ENCODE measurements around the gene RPS6KB2.

Gene RPS6KB2

GRCh38 chr11:67437082-67437808 lies 9.0 kb downstream of the RPS6KB2 start, which contains the start of gene PTPRCAP:
TSS of gene PTPRCAP (minus strand) at chr11:67437682. CDS start at chr11:67437619, 63 bp downstream.
- TF ChIP-seq NFIC (IDR thresholded peaks at IDR 0.05) (no peak), CEBPB (IDR thresholded peaks at IDR 0.05) (no peak), CREB1 (IDR thresholded peaks at IDR 0.05; ENCODE audit: low read depth) (no peak), EP300 (IDR thresholded peaks at IDR 0.05; ENCODE audit: borderline replicate concordance) (no peak), EGR1 (IDR thresholded peaks at IDR 0.05) (no peak), TEAD4 (IDR thresholded peaks at IDR 0.05) (no peak), YY1 (IDR thresholded peaks at IDR 0.05; ENCODE audit: low read depth) (no peak), RAD21 (IDR thresholded peaks at IDR 0.05; ENCODE audit: low read depth) (no peak), FOXM1 (IDR thresholded peaks at IDR 0.05; ENCODE audit: borderline replicate concordance, low read depth) (no peak), TAF1 (IDR thresholded peaks at IDR 0.05; ENCODE audit: low read depth) (no peak), ZBTB7A (IDR thresholded peaks at IDR 0.05; ENCODE audit: low read depth) (no peak)
- TF ChIP-seq, protein P1, sequence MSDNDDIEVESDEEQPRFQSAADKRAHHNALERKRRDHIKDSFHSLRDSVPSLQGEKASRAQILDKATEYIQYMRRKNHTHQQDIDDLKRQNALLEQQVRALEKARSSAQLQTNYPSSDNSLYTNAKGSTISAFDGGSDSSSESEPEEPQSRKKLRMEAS (IDR thresholded peaks at IDR 0.05), result no peak

DNA sequence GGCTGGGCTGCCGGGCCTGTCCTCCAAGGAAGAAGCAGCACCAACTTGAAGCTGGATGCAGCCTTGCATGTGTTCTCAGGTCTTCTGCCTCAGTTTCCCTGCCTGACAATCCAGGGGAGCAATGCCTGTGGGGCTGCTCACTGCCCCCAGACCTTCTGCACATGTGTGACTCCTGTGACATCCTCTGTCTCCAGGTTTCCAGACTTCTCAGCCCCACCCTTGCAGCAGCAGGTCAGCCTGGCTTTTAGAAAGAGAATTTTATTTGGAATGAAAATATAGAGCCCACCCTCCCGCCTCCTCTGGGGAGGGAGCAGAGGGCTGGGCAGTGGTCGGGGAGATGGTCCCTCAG lies 9.5 kb downstream of the RPS6KB2 start:
- TF ChIP-seq TEAD4 (IDR thresholded peaks at IDR 0.05) (no peak), CREB1 (IDR thresholded peaks at IDR 0.05; ENCODE audit: low read depth) (no peak), EP300 (IDR thresholded peaks at IDR 0.05; ENCODE audit: borderline replicate concordance) (no peak), YY1 (IDR thresholded peaks at IDR 0.05; ENCODE audit: low read depth) (no peak), ZBTB7A (IDR thresholded peaks at IDR 0.05; ENCODE audit: low read depth) (no peak), RAD21 (IDR thresholded peaks at IDR 0.05; ENCODE audit: low read depth) (no peak), CEBPB (IDR thresholded peaks at IDR 0.05) (no peak), TCF12 (IDR thresholded peaks at IDR 0.05; ENCODE audit: low read depth) (no peak), NFIC (IDR thresholded peaks at IDR 0.05) (no peak), TAF1 (IDR thresholded peaks at IDR 0.05; ENCODE audit: low read depth) (no peak)
- TF ChIP-seq, protein P2, sequence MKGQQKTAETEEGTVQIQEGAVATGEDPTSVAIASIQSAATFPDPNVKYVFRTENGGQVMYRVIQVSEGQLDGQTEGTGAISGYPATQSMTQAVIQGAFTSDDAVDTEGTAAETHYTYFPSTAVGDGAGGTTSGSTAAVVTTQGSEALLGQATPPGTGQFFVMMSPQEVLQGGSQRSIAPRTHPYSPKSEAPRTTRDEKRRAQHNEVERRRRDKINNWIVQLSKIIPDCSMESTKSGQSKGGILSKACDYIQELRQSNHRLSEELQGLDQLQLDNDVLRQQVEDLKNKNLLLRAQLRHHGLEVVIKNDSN (IDR thresholded peaks at IDR 0.05), result no peak

- no peak for TF ChIP-seq CREB1 (IDR thresholded peaks at IDR 0.05; ENCODE audit: low read depth)
These were observed 10.0 kb downstream of the RPS6KB2 start for GRCh38 chr11:67438158-67438902.

DNA sequence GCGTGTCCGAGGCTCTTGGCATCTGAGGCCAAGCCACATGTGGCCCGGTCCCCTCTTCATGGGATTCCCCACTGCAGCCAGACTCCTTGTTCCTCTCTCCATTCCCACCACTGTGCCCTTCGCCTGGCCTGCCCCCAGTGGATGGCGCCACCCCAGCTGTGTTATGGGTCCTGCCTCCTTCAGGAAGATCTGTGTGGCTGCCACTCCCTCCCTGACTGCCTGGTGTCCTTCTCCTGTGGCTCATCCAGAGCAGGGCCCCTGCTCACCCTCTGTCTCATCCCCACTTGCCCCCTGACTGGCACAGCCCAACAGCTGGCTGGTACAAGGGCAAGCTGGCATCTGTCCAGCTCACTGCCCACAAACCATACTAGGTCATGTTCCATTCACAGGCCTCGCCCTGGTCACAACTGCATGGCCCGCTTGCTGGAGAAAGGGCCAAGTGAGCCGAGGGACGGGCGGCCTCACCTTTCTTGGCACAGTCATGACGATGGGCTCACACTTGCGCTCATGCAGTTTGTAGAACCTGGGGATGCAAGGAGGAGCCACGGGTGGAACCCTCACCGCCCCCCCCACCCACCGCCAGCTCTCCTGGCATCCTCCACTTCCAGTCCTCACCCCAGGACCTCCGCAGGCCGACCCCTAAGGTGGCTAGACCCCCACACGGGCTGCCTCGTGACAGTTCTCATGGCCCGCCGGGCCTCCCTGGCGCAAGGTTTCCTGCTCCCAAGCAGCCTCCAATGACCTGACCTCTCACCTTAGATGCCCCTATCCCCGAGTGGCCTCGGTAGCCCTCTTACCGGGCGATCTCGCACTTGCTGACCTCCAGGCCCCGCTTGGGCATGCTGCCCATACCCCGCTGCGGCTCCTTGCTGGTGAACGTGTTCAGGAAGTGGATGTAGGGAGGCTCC lies 11.3 kb downstream of the RPS6KB2 start:
- TF ChIP-seq YY1 (IDR thresholded peaks at IDR 0.05; ENCODE audit: low read depth) (no peak), EGR1 (IDR thresholded peaks at IDR 0.05) (no peak), NFIC (IDR thresholded peaks at IDR 0.05) (peak; percentile 46; the same call in 1 of the 2 replicates), CEBPB (IDR thresholded peaks at IDR 0.05) (no peak), RAD21 (IDR thresholded peaks at IDR 0.05; ENCODE audit: low read depth) (peak; percentile 19; the same call in 1 of the 2 replicates)

- TF ChIP-seq YY1 (IDR thresholded peaks at IDR 0.05; ENCODE audit: low read depth), result no peak
- TF ChIP-seq RAD21 (IDR thresholded peaks at IDR 0.05; ENCODE audit: low read depth), result no peak
- TF ChIP-seq EP300 (IDR thresholded peaks at IDR 0.05; ENCODE audit: borderline replicate concordance), result no peak
- TF ChIP-seq TAF1 (IDR thresholded peaks at IDR 0.05; ENCODE audit: low read depth), result no peak
- TF ChIP-seq, protein P1 (IDR thresholded peaks at IDR 0.05), result no peak
- no peak for TF ChIP-seq CREB1 (IDR thresholded peaks at IDR 0.05; ENCODE audit: low read depth)
These were observed 12.2 kb downstream of the RPS6KB2 start for GRCh38 chr11:67440229-67441097.

DNA sequence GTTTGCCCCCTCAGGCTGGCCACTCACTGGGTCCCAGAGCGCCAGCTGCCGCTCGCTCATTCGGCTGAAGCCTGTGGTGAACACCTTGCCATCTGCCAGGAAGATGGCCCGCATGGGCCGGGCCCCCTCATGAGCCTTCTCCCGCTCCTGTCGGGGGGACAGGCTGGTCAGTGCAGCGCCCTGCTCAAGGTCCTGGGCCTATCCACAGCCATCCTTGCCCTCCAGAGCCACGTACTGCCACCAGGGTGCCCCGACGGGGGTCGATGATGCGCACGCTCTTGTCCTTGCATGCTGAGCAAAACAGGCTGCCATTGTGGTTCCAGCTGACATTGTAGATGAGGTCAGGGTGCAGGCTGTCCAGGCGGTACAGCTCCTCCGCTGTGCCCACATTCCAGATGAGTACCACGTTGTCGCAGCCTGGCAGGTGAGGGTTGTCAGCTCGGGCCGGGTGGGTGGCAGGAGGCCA lies 12.8 kb downstream of the RPS6KB2 start:
- TF ChIP-seq YY1 (IDR thresholded peaks at IDR 0.05; ENCODE audit: low read depth) (no peak), TAF1 (IDR thresholded peaks at IDR 0.05; ENCODE audit: low read depth) (no peak), RAD21 (IDR thresholded peaks at IDR 0.05; ENCODE audit: low read depth) (no peak), TEAD4 (IDR thresholded peaks at IDR 0.05) (no peak), REST (IDR thresholded peaks at IDR 0.05; ENCODE audit: low read depth) (no peak), TCF12 (IDR thresholded peaks at IDR 0.05; ENCODE audit: low read depth) (no peak), EGR1 (IDR thresholded peaks at IDR 0.05) (no peak), ZBTB7A (IDR thresholded peaks at IDR 0.05; ENCODE audit: low read depth) (no peak), FOXM1 (IDR thresholded peaks at IDR 0.05; ENCODE audit: borderline replicate concordance, low read depth) (no peak)
- TF ChIP-seq, protein P1 (IDR thresholded peaks at IDR 0.05), result no peak
- TF ChIP-seq, protein P2 (IDR thresholded peaks at IDR 0.05), result no peak

Measured in Ishikawa (cell line).